ENCODE results near the gene RDX. TPM values are rescaled to one million over a fixed set of nuclear protein-coding genes. Genes with fewer than 3 reads are reported as not detected.

RDX gene
- total RNA-seq, 2 experiments from 2014 or later: 33.7 to 35.6 TPM

DNA sequence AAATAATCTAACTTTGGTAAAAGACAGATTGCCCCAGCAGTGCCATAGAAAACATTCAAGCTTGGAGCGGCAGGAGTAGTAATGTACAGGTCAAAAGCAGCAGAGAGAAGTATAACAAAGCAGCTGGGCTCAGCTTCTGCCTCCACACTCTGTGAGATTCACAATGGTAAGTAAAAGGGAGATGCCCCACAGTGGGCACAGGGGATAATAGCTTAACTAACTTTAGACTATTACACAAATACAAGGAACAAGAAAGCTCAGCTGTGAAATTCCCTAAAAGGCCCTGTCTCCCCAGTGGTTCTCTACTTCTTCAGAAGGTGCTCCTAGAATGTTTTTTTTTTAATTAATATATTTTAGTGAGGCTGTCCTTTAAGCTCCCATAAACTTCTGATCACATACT, 28.0 kb downstream of the RDX start:
- no peak for DNase-seq
- H3K4me1 Mint-ChIP-seq: peaks cover 11% of the 10 kb centered on the region
- no peak overlapping the region for H3K4me3 Mint-ChIP-seq
- H3K36me3 Mint-ChIP-seq: peaks cover 35% of the 10 kb centered on the region
- H3K27me3 Mint-ChIP-seq: no peaks in the 10 kb centered on the region
- H3K27ac Mint-ChIP-seq: no peak overlapping the region
- no peaks in the 10 kb centered on the region for H3K9me3 Mint-ChIP-seq

DNA sequence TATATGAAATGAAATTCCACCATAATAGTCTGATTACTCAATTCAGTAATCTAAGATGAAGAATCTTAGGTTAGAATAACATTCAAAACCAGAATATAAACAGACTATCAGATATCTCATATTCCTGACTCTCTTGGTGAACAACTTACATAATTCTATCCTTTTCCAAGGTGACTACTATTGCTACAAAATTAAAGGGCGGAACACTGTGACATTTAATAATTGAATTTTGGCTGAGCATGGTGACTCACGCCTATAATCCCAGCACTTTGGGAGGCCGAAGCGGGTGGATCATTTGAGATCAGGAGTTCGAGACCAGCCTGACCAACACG, 34.4 kb downstream of the RDX start:
- no peak overlapping the region for H3K27ac Mint-ChIP-seq
- H3K36me3 Mint-ChIP-seq: peaks cover 31% of the 10 kb centered on the region
- no peak for DNase-seq
- H3K4me3 Mint-ChIP-seq: no peak overlapping the region
- no peaks in the 10 kb centered on the region for H3K9me3 Mint-ChIP-seq
- no peaks in the 10 kb centered on the region for H3K27me3 Mint-ChIP-seq
- H3K4me1 Mint-ChIP-seq: no peaks in the 10 kb centered on the region

DNA sequence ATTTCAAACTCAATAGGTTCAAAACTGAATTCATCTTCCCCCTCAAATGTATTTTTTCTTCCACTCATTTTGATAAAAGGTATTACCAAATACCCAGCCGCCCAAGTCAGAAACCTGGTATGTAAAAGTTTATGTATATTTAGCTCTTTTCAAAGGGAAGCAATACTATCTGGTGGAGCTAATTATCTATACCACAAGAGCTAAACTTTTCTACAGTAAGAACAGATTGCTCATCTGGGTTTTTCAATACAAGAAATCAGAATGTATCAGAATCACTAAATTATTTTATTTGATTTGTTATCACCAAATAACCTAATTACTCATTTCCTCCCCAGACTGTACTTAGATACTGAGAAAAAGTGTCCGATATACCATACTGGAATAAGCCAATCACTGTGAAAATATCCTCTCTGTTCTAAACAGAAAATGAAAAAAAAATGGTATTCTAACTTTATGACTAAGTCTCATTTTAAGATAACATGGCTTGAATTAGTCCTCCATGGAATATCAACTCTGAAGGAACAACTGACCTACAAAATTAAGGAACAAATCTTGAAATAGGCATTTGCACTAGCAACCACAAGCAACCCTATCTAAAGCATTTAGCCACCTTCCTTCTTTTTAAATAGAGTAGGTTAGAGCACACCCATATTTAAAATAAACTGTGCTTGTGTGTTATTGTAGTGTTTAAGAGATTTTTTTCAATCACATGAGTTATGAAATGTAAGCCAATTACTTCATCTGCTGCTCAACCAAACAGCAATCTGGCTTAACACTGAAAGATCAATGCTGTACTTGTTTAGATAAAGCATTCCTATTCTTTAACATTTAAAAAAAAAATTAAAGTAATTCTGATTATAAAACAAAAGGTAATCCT, 35.0 kb downstream of the RDX start:
- H3K27me3 Mint-ChIP-seq: no peaks in the 10 kb centered on the region
- H3K4me3 Mint-ChIP-seq: no peak overlapping the region
- peaks cover 31% of the 10 kb centered on the region for H3K36me3 Mint-ChIP-seq
- no peak for DNase-seq
- H3K4me1 Mint-ChIP-seq: no peaks in the 10 kb centered on the region
- no peaks in the 10 kb centered on the region for H3K9me3 Mint-ChIP-seq
- no peak overlapping the region for H3K27ac Mint-ChIP-seq

DNA sequence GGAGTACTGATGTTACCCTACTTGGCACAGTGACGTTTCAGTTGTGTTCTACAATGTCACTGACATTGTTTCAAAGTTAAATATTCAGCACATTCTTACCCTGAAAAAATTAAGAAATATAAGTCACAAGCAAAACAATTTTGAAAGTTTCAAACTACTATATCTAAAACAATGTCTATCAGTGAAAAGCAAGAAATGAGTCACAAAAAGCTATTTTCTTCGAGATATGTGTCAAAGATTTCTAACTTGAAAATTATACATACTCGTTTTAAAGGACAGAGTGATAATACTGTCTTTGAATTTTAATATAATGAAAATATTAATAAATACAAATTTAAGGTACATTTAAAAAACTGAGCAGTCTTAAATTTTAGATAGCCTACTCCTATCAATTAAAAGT, 42.9 kb downstream of the RDX start:
- no peaks in the 10 kb centered on the region for H3K27me3 Mint-ChIP-seq

DNA sequence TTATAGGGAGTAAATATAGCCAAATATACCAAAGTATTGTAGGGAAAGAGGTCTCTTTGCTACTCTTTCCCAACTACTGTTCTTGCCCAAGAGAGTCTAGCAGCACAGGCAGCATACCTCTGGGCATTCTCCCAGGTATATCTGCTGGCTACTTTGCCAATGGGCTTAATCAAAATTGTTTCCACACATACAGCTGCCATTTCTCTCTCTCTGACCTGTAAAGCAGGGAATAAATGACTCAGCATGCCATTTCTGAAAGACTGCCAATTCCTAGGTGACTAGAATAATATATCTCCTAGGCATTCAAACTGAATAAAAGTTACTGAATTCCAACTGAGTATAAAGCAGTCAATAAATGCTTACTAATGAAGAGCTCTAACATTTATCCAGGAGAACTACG, 44.6 kb downstream of the RDX start:
- Mint-ChIP-seq H3K4me1 (peaks cover 4% of the 10 kb centered on the region), H3K36me3 (peaks cover 19% of the 10 kb centered on the region), H3K27me3 (no peaks in the 10 kb centered on the region), H3K9me3 (no peaks in the 10 kb centered on the region), H3K4me3 (no peak overlapping the region), H3K27ac (no peak overlapping the region)
- no peak for DNase-seq

More for the DNA sequence above, 42.9 kb downstream of the RDX start:
- Mint-ChIP-seq H3K27ac (no peak overlapping the region), H3K4me1 (peaks cover 4% of the 10 kb centered on the region), H3K36me3 (peaks cover 16% of the 10 kb centered on the region), H3K4me3 (no peak overlapping the region), H3K9me3 (no peaks in the 10 kb centered on the region)
- DNase-seq: no peak

DNA sequence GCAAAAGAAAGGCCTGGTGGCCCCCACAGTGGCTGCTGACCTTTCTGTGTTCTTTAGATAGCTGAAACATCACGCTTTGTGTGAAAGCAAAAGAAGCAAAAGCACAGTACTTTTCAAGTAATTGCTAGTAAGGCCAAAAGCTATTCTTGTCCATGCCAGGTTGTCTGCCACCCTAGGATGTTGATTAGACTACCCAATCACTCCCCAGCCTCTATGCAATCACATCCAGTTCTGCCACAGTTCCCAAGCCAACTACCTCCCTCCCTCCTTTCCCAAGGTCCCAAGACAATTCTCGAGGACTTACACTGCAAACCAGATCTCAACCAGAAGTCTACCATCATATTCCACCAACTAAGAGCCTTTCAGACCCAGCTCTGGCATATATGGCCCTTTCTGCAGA, 46.2 kb downstream of the RDX start:
- H3K4me1 Mint-ChIP-seq: peaks cover 4% of the 10 kb centered on the region
- H3K4me3 Mint-ChIP-seq: no peak overlapping the region

DNA sequence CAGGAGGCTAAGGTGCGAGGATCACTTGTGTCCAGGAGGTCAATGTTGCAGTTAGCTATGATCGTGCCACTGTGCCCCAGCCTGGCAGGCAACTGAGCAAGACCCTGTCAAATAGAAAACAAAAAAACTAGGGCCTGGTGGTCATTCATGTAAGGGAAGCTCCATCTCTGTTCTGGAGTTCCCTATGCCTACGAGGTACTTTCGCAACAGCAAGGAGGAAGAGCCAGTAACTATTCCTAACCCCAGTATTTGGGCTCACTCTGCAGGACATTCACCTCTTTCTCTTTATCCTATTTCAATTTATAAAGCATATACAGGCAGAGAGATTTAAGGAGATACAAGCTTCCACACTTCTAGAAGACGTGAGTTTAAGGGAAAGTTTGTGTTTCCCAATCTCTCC, 46.6 kb downstream of the RDX start:
- peaks cover 4% of the 10 kb centered on the region for H3K4me1 Mint-ChIP-seq
- H3K36me3 Mint-ChIP-seq: peaks cover 19% of the 10 kb centered on the region
- no peak for DNase-seq
- no peaks in the 10 kb centered on the region for H3K9me3 Mint-ChIP-seq
- no peaks in the 10 kb centered on the region for H3K27me3 Mint-ChIP-seq
- no peak overlapping the region for H3K4me3 Mint-ChIP-seq
- H3K27ac Mint-ChIP-seq: no peak overlapping the region

More for the DNA sequence above, 46.2 kb downstream of the RDX start:
- Mint-ChIP-seq H3K36me3 (peaks cover 19% of the 10 kb centered on the region), H3K9me3 (no peaks in the 10 kb centered on the region), H3K27me3 (no peaks in the 10 kb centered on the region), H3K27ac (no peak overlapping the region)
- no peak for DNase-seq

DNA sequence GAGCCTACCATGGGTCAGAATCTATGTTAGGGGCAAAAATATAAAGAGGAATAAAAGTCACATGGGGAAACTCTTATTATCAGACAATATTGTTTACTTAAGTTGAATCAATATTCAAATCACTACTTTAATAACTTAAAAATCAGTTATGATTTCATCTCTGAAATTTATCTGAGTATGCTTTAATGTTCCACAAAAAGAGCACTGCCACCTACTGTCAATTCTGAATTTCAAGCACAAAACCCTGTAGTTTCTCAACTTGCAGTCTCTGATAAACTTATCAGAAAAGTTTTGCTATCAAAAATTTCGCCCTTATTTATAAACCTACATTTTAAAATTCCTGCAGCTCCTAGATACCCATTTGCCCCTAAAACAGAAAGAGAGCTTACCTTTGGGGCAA, 47.3 kb downstream of the RDX start:
- H3K27me3 Mint-ChIP-seq: no peaks in the 10 kb centered on the region
- H3K4me1 Mint-ChIP-seq: peaks cover 4% of the 10 kb centered on the region
- no peak overlapping the region for H3K27ac Mint-ChIP-seq
- H3K4me3 Mint-ChIP-seq: no peak overlapping the region
- no peaks in the 10 kb centered on the region for H3K9me3 Mint-ChIP-seq
- DNase-seq: no peak
- H3K36me3 Mint-ChIP-seq: peaks cover 16% of the 10 kb centered on the region

DNA sequence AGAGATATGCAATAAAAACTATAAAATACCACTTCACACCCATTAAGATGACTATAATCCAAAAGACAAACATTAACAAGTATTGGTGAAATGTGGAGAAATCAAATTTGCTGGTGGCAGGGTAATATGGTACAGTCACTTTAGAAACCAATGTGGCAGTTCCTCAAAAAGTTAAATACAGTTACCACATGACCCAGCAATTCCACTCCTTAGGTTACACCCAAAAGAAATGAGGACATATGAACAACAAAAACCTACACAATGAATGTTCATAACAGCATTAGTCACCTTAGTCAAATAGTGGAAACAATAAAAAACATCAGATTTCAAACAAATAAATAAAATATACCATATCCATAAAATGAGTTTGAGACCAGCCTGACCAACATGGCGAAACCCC, 52.6 kb downstream of the RDX start:
- no peak for DNase-seq
- no peak overlapping the region for H3K4me3 Mint-ChIP-seq
- H3K9me3 Mint-ChIP-seq: no peaks in the 10 kb centered on the region
- peaks cover 16% of the 10 kb centered on the region for H3K36me3 Mint-ChIP-seq
- H3K27ac Mint-ChIP-seq: no peak overlapping the region
- no peaks in the 10 kb centered on the region for H3K4me1 Mint-ChIP-seq
- H3K27me3 Mint-ChIP-seq: no peaks in the 10 kb centered on the region

DNA sequence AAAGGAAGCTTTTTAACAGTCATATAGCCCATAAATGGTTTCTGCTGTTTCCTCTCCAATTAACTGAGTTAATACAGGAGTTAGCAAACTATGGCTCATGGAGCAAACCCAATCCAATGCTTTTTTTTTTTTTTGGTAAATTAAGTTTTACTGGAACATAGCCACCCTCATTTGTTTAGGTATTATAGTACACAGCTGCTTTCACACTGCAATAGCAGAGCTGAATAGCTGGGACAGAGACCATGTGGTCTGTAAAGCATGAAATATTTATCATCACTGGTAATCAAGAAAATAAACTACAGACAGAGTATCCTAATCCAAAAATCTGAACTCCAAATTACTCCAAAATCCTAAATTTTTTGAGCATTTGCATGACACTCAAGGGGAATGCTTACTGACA, 53.7 kb downstream of the RDX start:
- H3K9me3 Mint-ChIP-seq: no peaks in the 10 kb centered on the region
- H3K27me3 Mint-ChIP-seq: no peaks in the 10 kb centered on the region
- DNase-seq: no peak
- no peaks in the 10 kb centered on the region for H3K4me1 Mint-ChIP-seq
- H3K27ac Mint-ChIP-seq: no peak overlapping the region
- H3K36me3 Mint-ChIP-seq: peaks cover 14% of the 10 kb centered on the region
- no peak overlapping the region for H3K4me3 Mint-ChIP-seq

DNA sequence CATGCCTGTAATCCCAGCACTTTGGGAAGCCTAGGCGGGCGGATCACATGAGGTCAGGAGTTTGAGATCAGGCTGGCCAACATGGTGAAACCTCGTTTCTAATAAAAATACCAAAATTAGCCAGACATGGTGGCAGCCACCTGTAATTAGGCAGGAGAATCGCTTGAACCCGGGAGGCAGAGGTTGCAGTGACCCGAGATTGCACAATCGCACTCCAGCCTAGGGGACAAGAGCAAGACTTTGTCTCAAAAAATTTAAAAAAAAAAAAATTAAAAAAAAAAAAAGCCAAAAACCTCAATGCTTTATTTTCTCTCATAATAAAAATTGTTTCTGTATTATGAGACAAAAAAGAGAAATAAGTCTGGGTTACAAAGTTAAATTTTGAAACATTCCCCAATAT, 54.2 kb downstream of the RDX start:
- Mint-ChIP-seq H3K27me3 (no peaks in the 10 kb centered on the region), H3K4me3 (no peak overlapping the region), H3K36me3 (peaks cover 16% of the 10 kb centered on the region), H3K9me3 (no peaks in the 10 kb centered on the region), H3K27ac (no peak overlapping the region), H3K4me1 (no peaks in the 10 kb centered on the region)
- DNase-seq: no peak

DNA sequence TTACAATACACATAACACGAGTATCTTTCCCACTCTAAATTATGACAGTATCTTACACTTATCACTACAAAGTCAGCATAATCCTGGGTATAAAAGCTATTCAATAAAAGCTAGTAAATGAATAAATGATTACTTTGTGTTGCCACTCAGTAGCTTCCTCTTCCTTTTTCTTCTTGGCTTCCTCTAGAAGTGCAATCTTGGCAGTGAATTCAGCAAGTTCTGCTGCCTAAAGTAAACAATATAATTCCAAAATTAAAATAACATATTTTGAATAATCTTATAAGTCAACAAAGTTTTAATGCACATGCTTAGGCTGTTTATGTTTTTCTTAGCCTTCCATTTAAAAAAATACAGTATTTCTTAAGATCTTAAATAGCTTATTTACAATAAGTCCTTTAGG, 60.4 kb downstream of the RDX start:
- Mint-ChIP-seq H3K36me3 (peaks cover 17% of the 10 kb centered on the region), H3K4me3 (no peak overlapping the region), H3K9me3 (no peaks in the 10 kb centered on the region), H3K27ac (no peak overlapping the region), H3K4me1 (no peaks in the 10 kb centered on the region), H3K27me3 (no peaks in the 10 kb centered on the region)
- no peak for DNase-seq

DNA sequence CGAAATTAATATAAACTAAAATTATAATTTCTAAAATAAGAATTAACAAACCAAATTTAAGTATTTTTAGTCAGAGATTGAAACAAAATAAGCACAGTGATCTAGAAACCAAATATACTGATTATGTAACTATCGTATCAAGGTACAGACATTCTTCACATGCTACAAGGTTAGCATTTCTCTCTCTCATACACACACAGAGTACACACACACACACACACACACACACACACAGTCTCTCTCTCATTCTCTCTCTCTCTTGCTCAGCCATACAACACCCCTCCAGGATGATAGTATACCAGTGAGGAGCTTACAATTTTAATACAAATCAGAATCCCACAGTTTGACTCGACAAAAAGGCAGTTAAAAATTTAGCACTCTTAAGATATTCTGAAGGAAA, 66.0 kb downstream of the RDX start:
- H3K4me3 Mint-ChIP-seq: no peak overlapping the region
- no peak for DNase-seq
- no peaks in the 10 kb centered on the region for H3K27me3 Mint-ChIP-seq
- no peaks in the 10 kb centered on the region for H3K4me1 Mint-ChIP-seq
- no peak overlapping the region for H3K27ac Mint-ChIP-seq
- peaks cover 21% of the 10 kb centered on the region for H3K36me3 Mint-ChIP-seq
- H3K9me3 Mint-ChIP-seq: no peaks in the 10 kb centered on the region

DNA sequence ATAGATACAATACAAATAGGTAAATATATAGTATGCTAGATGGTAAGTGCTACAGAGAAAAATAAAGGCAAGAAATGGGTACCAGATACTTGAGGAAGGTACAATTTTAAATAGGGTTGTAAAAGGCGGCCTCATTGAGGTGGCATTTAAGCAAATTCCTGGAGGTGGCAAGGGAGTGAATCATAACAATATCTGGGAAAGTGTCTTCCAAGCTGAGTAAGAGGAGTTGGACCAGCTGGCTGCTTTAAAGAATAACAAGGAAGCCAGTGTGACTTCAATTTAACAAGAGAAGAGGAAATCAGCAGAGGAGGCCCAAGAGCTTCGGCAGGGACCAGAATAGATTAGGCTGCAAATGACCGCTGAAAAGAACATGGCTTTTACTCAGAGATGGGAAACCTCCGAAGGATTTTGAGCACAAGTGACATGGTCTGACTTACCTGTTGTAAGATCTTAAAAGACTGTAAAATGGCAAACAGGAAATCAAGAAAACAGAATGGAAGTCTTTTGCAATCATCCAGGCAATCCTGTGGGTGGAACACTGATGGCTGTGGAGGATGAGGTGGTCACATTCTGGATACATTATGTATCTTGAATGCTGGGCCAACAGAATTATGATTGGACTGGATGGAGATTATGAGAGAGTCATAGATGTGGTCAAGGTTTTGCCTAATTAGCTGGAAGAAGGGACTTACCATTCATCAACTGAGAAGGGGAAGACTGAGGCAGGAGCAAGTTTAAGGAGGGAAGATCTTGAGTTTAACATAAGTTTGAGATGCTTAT, 77.2 kb downstream of the RDX start:
- Mint-ChIP-seq H3K27ac (no peak overlapping the region), H3K27me3 (no peaks in the 10 kb centered on the region), H3K4me1 (no peaks in the 10 kb centered on the region), H3K4me3 (no peak overlapping the region), H3K36me3 (peaks cover 9% of the 10 kb centered on the region), H3K9me3 (no peaks in the 10 kb centered on the region)
- DNase-seq: no peak

DNA sequence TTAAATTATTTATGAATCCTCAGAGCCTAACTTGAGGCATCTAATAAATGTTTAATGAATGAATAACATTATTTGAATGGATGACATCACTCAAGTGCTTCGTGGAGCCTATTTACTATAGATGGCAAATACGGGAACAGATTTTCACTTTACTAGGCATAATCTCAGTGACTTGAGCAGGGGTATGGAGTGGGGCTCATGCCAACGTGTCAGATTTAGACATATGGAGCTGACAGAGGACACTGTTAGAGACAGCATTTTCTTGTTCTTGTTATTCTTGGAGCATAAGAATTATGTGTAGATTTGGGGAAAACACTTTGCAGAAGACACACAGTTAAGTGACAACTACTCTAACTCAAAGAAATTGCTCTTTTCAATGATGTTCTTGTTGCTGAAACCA, 78.5 kb downstream of the RDX start:
- Mint-ChIP-seq H3K27ac (no peak overlapping the region), H3K9me3 (no peaks in the 10 kb centered on the region), H3K27me3 (no peaks in the 10 kb centered on the region), H3K4me1 (no peaks in the 10 kb centered on the region), H3K4me3 (no peak overlapping the region), H3K36me3 (peaks cover 8% of the 10 kb centered on the region)
- no peak for DNase-seq

Measured in activated naive CD8-positive, alpha-beta T cell treated with anti-CD3 and anti-CD28 coated beads for 36 hours (primary cell).